Glutamatergic neuron (in vitro differentiated cells): ENCODE measurements around the gene CCM2. TPM values are rescaled to one million over a fixed set of nuclear protein-coding genes. Genes with fewer than 3 reads are reported as not detected.

Experiments
- DNase-seq: peaks from one replicate; pipeline ENCODE4 v3.0.0; 2022
- H3K27ac Mint-ChIP-seq: one replicate; pipeline ENCODE4 v1.8.0; 2020; ENCODE audit warnings: mild to moderate bottlenecking, mixed read lengths, inconsistent platforms; ENCODE audit not compliant: unreplicated experiment
- H3K27me3 Mint-ChIP-seq: one replicate; pipeline ENCODE4 v1.8.0; 2020; ENCODE audit warnings: mild to moderate bottlenecking, moderate library complexity, mixed read lengths, inconsistent platforms; ENCODE audit not compliant: unreplicated experiment
- H3K36me3 Mint-ChIP-seq: one replicate; pipeline ENCODE4 v1.8.0; 2020; ENCODE audit warnings: mild to moderate bottlenecking, mixed read lengths, inconsistent platforms; ENCODE audit not compliant: unreplicated experiment
- H3K4me1 Mint-ChIP-seq: one replicate; pipeline ENCODE4 v1.8.0; 2020; ENCODE audit warnings: mild to moderate bottlenecking, low read depth, mixed read lengths, inconsistent platforms; ENCODE audit not compliant: unreplicated experiment
- H3K4me3 Mint-ChIP-seq: one replicate; pipeline ENCODE4 v1.8.0; 2020; ENCODE audit warnings: mild to moderate bottlenecking, mixed read lengths, inconsistent platforms; ENCODE audit not compliant: unreplicated experiment
- H3K9me3 Mint-ChIP-seq: one replicate; pipeline ENCODE4 v1.8.0; 2020; ENCODE audit warnings: mild to moderate bottlenecking, moderate library complexity, mixed read lengths, inconsistent platforms; ENCODE audit not compliant: unreplicated experiment
- total RNA-seq: library from RNA; stranded (reverse); fragmentation: NEBNext Ultra II Directional; extraction: Animal tissue kit (Norgen Biotek cat#: 25700); gene quantifications from one replicate; pipeline ENCODE4 v1.2.1, GENCODE V29; 2021; ENCODE audit not compliant: unreplicated experiment
- TF ChIP-seq, protein P1 (sequence below): fragments of 200-600 bp; sonication (generic); IDR thresholded peaks from one replicate; pipeline ENCODE4 v1.5.0; 2021; ENCODE audit not compliant: partially characterized antibody, unreplicated experiment

CCM2 gene
- total RNA-seq, 1 donor from 2014 or later, result 92.6 TPM

DNA sequence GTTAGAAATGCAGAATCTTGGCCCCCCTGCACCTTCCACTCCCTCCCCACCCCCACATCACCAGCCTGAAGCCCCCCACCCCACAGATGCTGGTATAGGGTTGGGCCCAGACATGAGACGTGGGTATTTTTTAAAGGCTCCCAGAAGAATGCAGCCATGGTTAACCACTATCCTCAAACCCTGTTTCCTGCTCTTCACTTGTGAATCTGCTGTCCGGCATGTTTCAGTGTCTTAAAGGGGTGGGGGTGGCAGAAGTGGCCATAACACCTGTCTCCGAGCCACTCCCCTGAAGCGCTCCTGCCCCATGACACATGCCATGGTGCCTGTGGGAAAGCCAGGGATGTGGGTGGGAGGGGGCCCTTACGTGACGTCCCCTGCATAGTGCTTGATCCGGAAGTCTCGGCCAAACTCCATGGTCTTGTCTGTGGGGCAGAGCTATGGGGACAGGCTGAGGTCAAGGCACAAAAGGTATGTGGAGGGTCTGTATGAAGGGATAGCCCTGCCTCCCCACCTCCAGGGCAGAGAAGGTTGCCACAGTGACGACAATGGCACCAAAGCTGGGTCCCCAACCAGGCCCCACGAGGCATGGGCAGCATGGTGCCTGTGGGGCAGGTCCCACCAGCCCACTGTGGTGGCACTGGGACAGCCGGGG is 30.8 kb upstream of the CCM2 start:
- DNase-seq, result no peak
- TF ChIP-seq, protein P1, sequence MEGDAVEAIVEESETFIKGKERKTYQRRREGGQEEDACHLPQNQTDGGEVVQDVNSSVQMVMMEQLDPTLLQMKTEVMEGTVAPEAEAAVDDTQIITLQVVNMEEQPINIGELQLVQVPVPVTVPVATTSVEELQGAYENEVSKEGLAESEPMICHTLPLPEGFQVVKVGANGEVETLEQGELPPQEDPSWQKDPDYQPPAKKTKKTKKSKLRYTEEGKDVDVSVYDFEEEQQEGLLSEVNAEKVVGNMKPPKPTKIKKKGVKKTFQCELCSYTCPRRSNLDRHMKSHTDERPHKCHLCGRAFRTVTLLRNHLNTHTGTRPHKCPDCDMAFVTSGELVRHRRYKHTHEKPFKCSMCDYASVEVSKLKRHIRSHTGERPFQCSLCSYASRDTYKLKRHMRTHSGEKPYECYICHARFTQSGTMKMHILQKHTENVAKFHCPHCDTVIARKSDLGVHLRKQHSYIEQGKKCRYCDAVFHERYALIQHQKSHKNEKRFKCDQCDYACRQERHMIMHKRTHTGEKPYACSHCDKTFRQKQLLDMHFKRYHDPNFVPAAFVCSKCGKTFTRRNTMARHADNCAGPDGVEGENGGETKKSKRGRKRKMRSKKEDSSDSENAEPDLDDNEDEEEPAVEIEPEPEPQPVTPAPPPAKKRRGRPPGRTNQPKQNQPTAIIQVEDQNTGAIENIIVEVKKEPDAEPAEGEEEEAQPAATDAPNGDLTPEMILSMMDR, result no peak
- no peaks in the 10 kb centered on the region for H3K36me3 Mint-ChIP-seq
- peaks cover 5% of the 10 kb centered on the region for H3K27me3 Mint-ChIP-seq
- H3K27ac Mint-ChIP-seq, result no peak overlapping the region
- H3K4me1 Mint-ChIP-seq, result peaks cover 2% of the 10 kb centered on the region
- no peak overlapping the region for H3K4me3 Mint-ChIP-seq
- no peaks in the 10 kb centered on the region for H3K9me3 Mint-ChIP-seq

DNA sequence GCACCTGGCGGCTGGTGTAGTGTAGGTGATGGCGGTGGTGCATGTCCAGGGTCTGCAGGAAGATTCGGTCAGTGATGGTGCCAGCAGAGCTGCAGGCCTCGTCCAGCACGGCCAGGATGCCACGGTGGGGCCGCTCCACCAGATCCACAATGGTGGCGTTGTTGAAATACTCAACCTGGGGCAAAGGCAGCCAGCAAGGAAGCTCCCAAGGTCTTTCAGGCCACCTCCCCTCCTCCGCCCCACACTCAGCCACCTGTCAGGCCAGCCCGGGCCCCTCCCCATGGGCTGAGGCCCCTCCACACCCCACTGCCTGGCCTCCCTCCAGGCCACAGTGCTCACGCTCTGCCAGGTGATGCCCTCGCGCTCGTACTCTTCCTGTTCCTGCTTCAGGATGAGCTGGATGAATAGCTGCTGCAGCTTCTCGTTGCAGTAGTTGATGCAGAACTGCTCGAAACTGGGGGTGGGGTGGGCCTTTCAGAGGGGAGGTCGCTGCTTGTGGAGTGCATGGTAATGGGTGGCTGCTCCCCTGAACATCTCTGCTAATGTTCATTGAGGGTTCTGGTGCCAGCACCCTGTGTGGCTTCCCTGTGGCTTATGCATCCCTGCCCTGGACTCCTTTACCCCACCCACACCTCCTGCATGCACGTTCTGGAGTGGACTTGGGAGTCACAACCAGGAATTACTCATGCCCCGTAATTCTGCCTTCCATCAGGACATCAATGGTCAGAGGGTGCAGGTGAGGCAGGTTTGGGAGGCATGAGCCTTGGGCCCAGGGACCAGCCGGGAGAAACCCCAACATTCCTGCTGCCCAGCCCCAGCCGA is 30.1 kb upstream of the CCM2 start:
- no peak for DNase-seq
- Mint-ChIP-seq H3K4me1 (peaks cover 2% of the 10 kb centered on the region), H3K9me3 (no peaks in the 10 kb centered on the region)

DNA sequence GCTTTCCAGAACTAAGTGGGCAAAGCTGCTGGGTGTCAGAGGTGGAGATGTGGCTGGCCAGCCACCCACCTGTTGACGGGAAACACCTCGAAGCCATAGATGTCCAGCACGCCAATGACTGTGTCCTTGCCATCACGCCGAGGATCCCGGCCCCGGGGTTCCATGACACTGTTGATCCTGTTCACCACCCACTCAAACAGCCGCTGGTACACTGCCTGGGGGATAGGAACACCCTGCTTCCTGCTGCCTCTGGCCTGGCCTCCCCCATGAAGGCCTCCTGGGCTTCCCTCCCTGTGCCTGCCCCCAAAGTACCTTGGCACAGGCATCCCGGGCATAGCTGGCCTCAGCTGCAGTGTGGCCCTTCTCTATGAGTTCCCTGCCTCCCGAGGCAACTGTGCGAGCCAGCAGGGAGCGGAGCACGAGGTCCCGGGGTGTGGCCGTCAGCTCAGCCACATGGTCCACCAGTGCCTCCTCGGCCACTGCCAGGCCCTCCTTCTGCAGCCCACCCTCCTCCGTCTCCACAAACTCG is 29.4 kb upstream of the CCM2 start:
- Mint-ChIP-seq H3K4me1 (peaks cover 2% of the 10 kb centered on the region), H3K36me3 (no peaks in the 10 kb centered on the region), H3K27me3 (peaks cover 2% of the 10 kb centered on the region), H3K9me3 (no peaks in the 10 kb centered on the region), H3K4me3 (no peak overlapping the region), H3K27ac (no peak overlapping the region)
- no peak for DNase-seq
- TF ChIP-seq, protein P1, result no peak

More for the DNA sequence above, 30.1 kb upstream of the CCM2 start:
- H3K27ac Mint-ChIP-seq, result no peak overlapping the region
- TF ChIP-seq, protein P1, result no peak
- no peak overlapping the region for H3K4me3 Mint-ChIP-seq
- peaks cover 2% of the 10 kb centered on the region for H3K27me3 Mint-ChIP-seq
- no peaks in the 10 kb centered on the region for H3K36me3 Mint-ChIP-seq

DNA sequence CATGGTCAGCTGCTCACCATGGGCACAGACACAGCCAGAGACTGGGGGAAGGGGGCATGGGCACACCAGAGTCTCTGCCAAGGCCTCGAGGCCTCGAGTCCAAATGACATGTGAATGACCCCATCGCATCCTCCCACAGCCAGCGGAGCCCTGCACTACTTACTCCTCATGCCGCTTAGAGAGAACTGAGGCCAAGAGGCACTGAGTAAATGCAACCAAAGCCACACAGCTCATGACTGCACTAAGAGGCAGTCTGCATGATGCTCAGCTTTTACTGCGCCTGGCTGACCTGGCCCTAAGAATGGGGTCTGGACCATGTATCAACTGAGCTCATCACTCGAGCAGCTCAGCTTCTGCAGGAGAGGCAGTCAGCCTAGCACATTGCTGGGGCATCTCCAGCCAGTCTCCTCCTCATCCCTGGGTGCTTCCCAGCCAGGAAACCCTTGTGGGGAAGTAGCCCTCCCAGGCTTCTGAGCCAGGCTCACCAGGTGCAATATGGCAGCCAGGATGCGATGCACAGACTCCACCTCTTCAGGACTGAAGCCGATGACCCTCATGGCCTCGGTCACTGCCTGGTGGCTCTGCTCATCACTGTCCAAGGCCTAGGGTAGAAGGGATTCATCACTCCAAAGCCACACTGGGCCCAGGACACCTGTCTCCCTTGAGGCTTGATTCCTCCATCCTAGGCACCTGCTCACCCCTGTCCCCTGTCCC is 28.7 kb upstream of the CCM2 start:
- TF ChIP-seq, protein P1, result no peak
- H3K4me1 Mint-ChIP-seq, result peaks cover 2% of the 10 kb centered on the region
- H3K9me3 Mint-ChIP-seq, result no peaks in the 10 kb centered on the region
- no peaks in the 10 kb centered on the region for H3K36me3 Mint-ChIP-seq
- H3K27ac Mint-ChIP-seq, result no peak overlapping the region
- H3K4me3 Mint-ChIP-seq, result no peak overlapping the region
- peaks cover 4% of the 10 kb centered on the region for H3K27me3 Mint-ChIP-seq
- no peak for DNase-seq
